Naive B cell (primary cell): ENCODE measurements around the gene PCDHA9. TPM values are rescaled to one million over a fixed set of nuclear protein-coding genes. Genes with fewer than 3 reads are reported as not detected.
A peak's percentile ranks its signal among the peaks of the same experiment; 100 is the strongest.
"Not testable (repeated sequence)": the region's sequence is repeated elsewhere in the genome, so short reads cannot be mapped to it uniquely, and the experiment has no call there.

ENCODE experiments used
- ATAC-seq, 2 donors: fragments of 150-1000 bp; cut with Tn5 transposase; 2 replicates each; pipeline ENCODE4 v1.10.0; 2021; ENCODE audit warnings: low read depth in 2 of 2, mild to moderate bottlenecking in 2 of 2, moderate library complexity in 2 of 2
- DNase-seq: peaks from one replicate; pipeline ENCODE4 v3.0.0; 2022
- H3K27ac Mint-ChIP-seq, 6 donors: one replicate each; pipeline ENCODE4 v1.8.0; 2020 to 2022; ENCODE audit warnings: mild to moderate bottlenecking in 6 of 6, mixed read lengths in 6 of 6, moderate library complexity in 5 of 6, inconsistent platforms in 2 of 6
- H3K27me3 Mint-ChIP-seq, 3 donors: one replicate each; pipeline ENCODE4 v1.8.0; 2021 to 2022; ENCODE audit warnings: mixed read lengths in 3 of 3, mild to moderate bottlenecking in 1 of 3
- H3K36me3 Mint-ChIP-seq, 2 donors: one replicate each; pipeline ENCODE4 v1.8.0; 2020 to 2022; ENCODE audit warnings: mixed read lengths in 2 of 2, inconsistent platforms in 1 of 2, mild to moderate bottlenecking in 1 of 2
- H3K4me1 Mint-ChIP-seq, 3 donors: one replicate each; pipeline ENCODE4 v1.8.0; 2020 to 2022; ENCODE audit warnings: mixed read lengths in 3 of 3, inconsistent platforms in 1 of 3, mild to moderate bottlenecking in 1 of 3, moderate library complexity in 1 of 3
- H3K4me3 Mint-ChIP-seq, 8 donors: one replicate each; pipeline ENCODE4 v1.8.0; 2020 to 2022; ENCODE audit warnings: mild to moderate bottlenecking in 8 of 8, mixed read lengths in 8 of 8, moderate library complexity in 8 of 8, inconsistent platforms in 2 of 8
- H3K9me3 Mint-ChIP-seq, 7 donors: one replicate each; pipeline ENCODE4 v1.8.0; 2020 to 2022; ENCODE audit warnings: mixed read lengths in 7 of 7, mild to moderate bottlenecking in 5 of 7, inconsistent platforms in 2 of 7, moderate library complexity in 1 of 7
- polyA plus RNA-seq, 6 donors: library from polyadenylated mRNA; unstranded; fragments of 300-500 nt; fragmentation: Illumina TruSeq; gene quantifications; one replicate each; pipeline ENCODE4 v1.2.3, GENCODE V29; 2021; ENCODE audit warnings: low read depth in 6 of 6

PCDHA9 gene
- polyA plus RNA-seq, 6 donors from 2014 or later, result not detected

DNA sequence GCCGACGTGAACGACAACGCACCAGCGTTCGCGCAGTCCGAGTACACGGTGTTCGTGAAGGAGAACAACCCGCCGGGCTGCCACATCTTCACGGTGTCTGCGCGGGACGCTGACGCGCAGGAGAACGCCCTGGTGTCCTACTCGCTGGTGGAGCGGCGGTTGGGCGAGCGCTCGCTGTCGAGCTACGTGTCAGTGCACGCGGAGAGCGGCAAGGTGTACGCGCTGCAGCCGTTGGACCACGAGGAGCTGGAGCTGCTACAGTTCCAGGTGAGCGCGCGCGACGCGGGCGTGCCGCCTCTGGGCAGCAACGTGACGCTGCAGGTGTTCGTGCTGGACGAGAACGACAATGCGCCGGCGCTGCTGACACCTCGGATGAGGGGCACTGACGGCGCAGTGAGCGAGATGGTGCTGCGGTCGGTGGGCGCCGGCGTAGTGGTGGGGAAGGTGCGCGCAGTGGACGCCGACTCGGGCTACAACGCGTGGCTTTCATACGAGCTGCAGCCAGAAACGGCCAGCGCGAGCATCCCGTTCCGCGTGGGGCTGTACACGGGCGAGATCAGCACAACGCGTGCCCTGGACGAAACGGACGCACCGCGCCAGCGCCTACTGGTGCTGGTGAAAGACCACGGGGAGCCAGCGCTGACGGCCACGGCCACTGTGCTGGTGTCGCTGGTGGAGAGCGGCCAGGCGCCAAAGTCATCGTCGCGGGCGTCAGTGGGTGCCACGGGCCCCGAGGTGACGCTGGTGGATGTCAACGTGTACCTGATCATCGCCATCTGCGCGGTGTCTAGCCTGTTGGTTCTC lies 1.9 kb downstream of the PCDHA9 start:
- peak overlapping the region in 1 of 6 donors; percentile 24 for H3K27ac Mint-ChIP-seq

DNA sequence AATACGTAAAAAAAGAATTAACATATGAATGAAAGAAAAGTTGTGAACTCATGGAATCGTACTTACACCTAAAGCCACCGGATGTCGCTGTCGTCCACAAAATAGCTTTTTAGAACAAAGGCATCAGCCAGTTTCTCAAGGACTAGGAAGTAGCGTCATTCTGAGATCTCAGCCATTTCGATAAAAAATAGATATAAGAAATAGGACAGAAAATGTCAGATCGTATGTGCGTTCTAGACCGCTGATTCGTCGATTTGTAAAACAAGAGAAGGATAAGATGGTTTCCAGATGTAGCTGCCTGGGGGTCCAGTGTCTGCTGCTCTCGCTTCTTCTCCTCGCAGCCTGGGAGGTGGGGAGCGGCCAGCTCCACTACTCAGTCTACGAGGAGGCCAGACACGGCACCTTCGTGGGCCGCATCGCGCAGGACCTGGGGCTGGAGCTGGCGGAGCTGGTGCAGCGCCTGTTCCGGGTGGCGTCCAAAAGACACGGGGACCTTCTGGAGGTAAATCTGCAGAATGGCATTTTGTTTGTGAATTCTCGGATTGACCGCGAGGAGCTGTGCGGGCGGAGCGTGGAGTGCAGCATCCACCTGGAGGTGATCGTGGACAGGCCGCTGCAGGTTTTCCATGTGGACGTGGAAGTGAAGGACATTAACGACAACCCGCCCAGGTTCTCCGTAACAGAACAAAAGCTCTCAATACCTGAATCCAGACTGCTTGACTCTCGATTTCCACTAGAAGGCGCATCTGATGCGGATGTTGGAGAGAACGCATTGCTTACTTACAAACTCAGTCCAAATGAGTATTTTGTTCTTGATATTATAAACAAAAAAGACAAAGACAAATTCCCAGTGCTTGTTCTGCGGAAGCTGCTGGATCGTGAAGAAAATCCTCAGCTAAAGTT lies 7.8 kb downstream of the PCDHA9 start, which contains the start of gene PCDHA10:
TSS of gene PCDHA10 (plus strand) at position 126 of the 903 bp plus-strand sequence. CDS start at position 278, 152 bp downstream.
- Mint-ChIP-seq H3K36me3 (peaks cover 0 to 9% of the 10 kb centered on the region in 2 donors), H3K27me3 (peaks cover 17 to 26% (median 26%) of the 10 kb centered on the region in 3 donors), H3K4me3 (peak within 1 kb of the TSS in 1 of 8 donors; percentile 59), H3K27ac (peak within 1 kb of the TSS in 1 of 6 donors; percentile 51), H3K9me3 (peaks cover 0 to 24% (median 7%) of the 10 kb centered on the region in 7 donors), H3K4me1 (no peaks in the 10 kb centered on the region)
- no peak for DNase-seq
- ATAC-seq, result no peak

More for the DNA sequence above, 1.9 kb downstream of the PCDHA9 start:
- Mint-ChIP-seq H3K9me3 (peaks cover 0 to 16% (median 0%) of the 10 kb centered on the region in 7 donors), H3K4me3 (peak overlapping the region in 1 of 8 donors; percentile 35), H3K27me3 (peaks cover 14 to 26% (median 20%) of the 10 kb centered on the region in 3 donors)
- DNase-seq, H3K36me3 Mint-ChIP-seq, H3K4me1 Mint-ChIP-seq, ATAC-seq: not testable (repeated sequence)

DNA sequence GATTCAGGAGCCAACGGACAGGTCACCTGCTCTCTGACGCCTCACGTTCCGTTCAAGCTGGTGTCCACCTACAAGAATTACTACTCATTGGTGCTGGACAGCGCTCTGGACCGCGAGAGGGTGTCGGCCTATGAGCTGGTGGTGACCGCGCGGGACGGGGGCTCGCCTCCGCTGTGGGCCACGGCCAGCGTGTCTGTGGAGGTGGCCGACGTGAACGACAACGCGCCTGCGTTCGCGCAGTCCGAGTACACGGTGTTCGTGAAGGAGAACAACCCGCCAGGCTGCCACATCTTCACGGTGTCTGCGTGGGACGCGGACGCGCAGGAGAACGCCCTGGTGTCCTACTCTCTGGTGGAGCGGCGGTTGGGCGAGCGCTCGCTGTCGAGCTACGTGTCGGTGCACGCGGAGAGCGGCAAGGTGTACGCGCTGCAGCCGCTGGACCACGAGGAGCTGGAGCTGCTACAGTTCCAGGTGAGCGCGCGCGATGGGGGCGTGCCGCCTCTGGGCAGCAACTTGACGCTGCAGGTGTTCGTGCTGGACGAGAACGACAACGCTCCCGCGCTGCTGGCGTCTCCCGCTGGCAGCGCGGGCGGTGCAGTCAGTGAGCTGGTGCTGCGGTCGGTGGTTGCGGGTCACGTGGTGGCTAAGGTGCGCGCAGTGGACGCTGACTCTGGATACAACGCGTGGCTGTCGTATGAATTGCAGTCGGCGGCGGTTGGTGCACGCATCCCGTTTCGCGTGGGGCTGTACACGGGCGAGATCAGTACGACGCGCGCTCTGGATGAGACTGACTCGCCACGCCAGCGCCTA lies 9.2 kb downstream of the PCDHA9 start:
- H3K36me3 Mint-ChIP-seq, result peaks cover 5 to 9% of the 10 kb centered on the region in 2 donors
- no peak for ATAC-seq
- peaks cover 17 to 26% (median 26%) of the 10 kb centered on the region in 3 donors for H3K27me3 Mint-ChIP-seq
- H3K4me1 Mint-ChIP-seq, result no peaks in the 10 kb centered on the region
- H3K9me3 Mint-ChIP-seq, result peaks cover 0 to 38% (median 11%) of the 10 kb centered on the region in 7 donors
- H3K27ac Mint-ChIP-seq, result no peak overlapping the region
- no peak for DNase-seq
- peak overlapping the region in 1 of 8 donors; percentile 35 for H3K4me3 Mint-ChIP-seq

- Mint-ChIP-seq H3K9me3 (peaks cover 0 to 38% (median 11%) of the 10 kb centered on the region in 7 donors), H3K27ac (no peak overlapping the region), H3K4me3 (no peak overlapping the region), H3K4me1 (no peaks in the 10 kb centered on the region), H3K27me3 (peaks cover 15 to 26% (median 25%) of the 10 kb centered on the region in 3 donors), H3K36me3 (peaks cover 5 to 9% of the 10 kb centered on the region in 2 donors)
- no peak for DNase-seq
- ATAC-seq, result no peak
Observed at GRCh38 chr5:140857987-140858240, 9.7 kb downstream of the PCDHA9 start.

DNA sequence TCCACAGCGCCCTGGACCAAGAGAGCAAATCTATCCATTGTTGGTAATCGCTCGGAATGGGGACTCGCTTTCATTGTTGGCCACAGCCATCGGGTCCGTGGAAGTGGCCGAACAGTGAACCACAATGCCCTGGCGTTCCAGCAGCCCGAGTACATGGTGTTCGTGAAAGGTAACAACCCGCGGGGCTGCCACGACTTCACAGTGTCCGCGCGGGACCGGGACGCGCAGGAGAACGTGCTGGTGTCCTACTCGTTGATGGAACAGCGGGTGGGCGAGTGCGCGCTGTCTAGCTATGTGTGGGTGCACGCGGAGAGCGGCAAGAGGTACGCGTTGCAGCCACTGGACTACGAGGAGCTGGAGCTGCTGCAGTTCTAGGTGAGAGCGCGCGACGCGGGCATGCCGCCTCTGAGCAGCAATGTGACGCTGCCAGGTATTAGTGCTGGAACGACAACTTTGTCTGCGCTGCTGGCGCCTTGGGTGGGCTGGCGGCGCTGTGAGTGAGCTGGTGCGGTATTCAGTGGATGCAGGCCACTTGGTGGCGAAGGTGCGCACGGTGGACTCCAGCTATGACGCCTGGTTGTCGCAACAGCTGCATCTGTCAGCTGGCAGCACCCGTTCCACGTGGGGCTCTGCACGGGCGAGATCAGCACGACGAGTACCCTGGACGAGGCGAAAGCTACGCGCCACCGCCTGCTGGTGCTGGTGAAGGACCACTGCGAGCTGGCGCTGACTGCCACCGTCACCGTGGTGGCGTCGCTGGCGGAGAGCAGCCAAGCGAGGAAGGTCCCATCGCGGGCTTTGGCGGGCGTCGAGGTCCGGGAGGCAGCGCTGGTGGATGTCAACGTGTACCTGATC lies 14.5 kb downstream of the PCDHA9 start:
- no peaks in the 10 kb centered on the region for H3K4me1 Mint-ChIP-seq
- H3K9me3 Mint-ChIP-seq, result peaks cover 0 to 32% (median 11%) of the 10 kb centered on the region in 7 donors
- H3K36me3 Mint-ChIP-seq, result peaks cover 0 to 5% of the 10 kb centered on the region in 2 donors
- no peak for DNase-seq
- ATAC-seq, result no peak
- peaks cover 8 to 18% (median 10%) of the 10 kb centered on the region in 3 donors for H3K27me3 Mint-ChIP-seq
- no peak overlapping the region for H3K4me3 Mint-ChIP-seq
- no peak overlapping the region for H3K27ac Mint-ChIP-seq

GRCh38 chr5:140868721-140869554 lies 20.8 kb downstream of the PCDHA9 start, which contains the start of gene PCDHA11:
PCDHA11 (plus strand) TSS chr5:140868957; CDS start chr5:140869104, 147 bp downstream.
- Mint-ChIP-seq H3K9me3 (peaks cover 0 to 28% (median 15%) of the 10 kb centered on the region in 7 donors), H3K4me1 (peaks cover 0 to 2% (median 0%) of the 10 kb centered on the region in 3 donors), H3K36me3 (peaks cover 0 to 4% of the 10 kb centered on the region in 2 donors), H3K27me3 (peaks cover 8 to 17% (median 15%) of the 10 kb centered on the region in 3 donors), H3K27ac (peak within 1 kb of the TSS in 1 of 6 donors; percentile 51), H3K4me3 (peak within 1 kb of the TSS in 1 of 8 donors; percentile 4)
- ATAC-seq (no peak), DNase-seq (no peak)

GRCh38 chr5:140869555-140869886 lies 21.3 kb downstream of the PCDHA9 start:
- peaks cover 0 to 30% (median 16%) of the 10 kb centered on the region in 7 donors for H3K9me3 Mint-ChIP-seq
- ATAC-seq (no peak), DNase-seq (no peak)
- peak overlapping the region in 1 of 6 donors; percentile 51 for H3K27ac Mint-ChIP-seq
- H3K4me3 Mint-ChIP-seq, result peak overlapping the region in 1 of 8 donors; percentile 4
- H3K36me3 Mint-ChIP-seq, result peaks cover 0 to 4% of the 10 kb centered on the region in 2 donors
- H3K27me3 Mint-ChIP-seq, result peaks cover 3 to 23% (median 12%) of the 10 kb centered on the region in 3 donors
- peaks cover 0 to 2% (median 0%) of the 10 kb centered on the region in 3 donors for H3K4me1 Mint-ChIP-seq

- Mint-ChIP-seq H3K36me3 (peaks cover 0 to 4% of the 10 kb centered on the region in 2 donors), H3K9me3 (peaks cover 0 to 37% (median 24%) of the 10 kb centered on the region in 7 donors), H3K27ac (no peak overlapping the region), H3K4me1 (peaks cover 0 to 2% (median 0%) of the 10 kb centered on the region in 3 donors), H3K27me3 (peaks cover 0 to 24% (median 17%) of the 10 kb centered on the region in 3 donors), H3K4me3 (no peak overlapping the region)
- DNase-seq (no peak), ATAC-seq (no peak)
Observed at GRCh38 chr5:140870221-140871201, 22.3 kb downstream of the PCDHA9 start.

DNA sequence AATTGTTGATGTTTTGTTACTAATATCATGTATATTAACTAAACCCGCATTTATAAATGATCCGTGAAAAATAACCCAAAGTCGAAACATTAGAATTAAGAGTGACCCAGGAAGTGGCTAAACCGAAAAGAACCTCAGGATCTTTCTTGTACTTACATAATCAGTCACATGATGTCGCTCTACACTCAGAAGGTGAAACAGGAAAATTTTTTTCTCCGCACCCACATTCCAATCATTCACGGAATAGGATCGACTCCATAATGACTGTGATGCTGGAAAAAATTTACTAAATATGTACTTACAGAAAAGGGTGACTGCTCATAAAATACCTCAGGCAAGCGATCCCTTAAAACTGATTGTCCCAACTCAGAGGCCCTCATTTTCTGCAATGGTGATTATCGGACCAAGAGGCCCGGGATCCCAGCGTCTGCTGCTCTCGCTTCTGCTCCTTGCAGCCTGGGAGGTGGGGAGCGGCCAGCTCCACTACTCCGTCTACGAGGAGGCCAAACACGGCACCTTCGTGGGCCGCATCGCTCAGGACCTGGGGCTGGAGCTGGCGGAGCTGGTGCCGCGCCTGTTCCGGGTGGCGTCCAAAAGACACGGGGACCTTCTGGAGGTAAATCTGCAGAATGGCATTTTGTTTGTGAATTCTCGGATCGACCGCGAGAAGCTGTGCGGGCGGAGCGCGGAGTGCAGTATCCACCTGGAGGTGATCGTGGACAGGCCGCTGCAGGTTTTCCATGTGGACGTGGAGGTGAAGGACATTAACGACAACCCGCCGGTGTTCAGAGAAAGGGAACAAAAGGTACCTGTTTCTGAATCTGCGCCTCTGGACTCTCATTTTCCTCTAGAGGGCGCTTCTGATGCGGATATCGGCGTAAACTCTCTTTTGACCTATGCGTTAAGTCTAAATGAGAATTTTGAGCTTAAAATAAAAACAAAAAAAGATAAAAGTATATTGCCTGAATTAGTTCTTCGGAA lies 27.2 kb downstream of the PCDHA9 start, which contains the start of gene PCDHA12:
TSS of gene PCDHA12 (plus strand) at position 224 of the 981 bp plus-strand sequence. CDS start at position 389, 165 bp downstream.
- Mint-ChIP-seq H3K27me3 (peaks cover 19 to 39% (median 29%) of the 10 kb centered on the region in 3 donors), H3K27ac (peak within 1 kb of the TSS in 2 of 6 donors; percentile 27 to 71), H3K36me3 (peaks cover 4 to 8% of the 10 kb centered on the region in 2 donors), H3K4me3 (peak within 1 kb of the TSS in 2 of 8 donors; percentile 10 to 13), H3K9me3 (peaks cover 3 to 51% (median 33%) of the 10 kb centered on the region in 7 donors), H3K4me1 (no peaks in the 10 kb centered on the region)
- DNase-seq, result no peak
- ATAC-seq, result no peak
